ENCODE results near the gene CCNQ.

Gene CCNQ

GRCh38 chrX:153569475-153569874, 29.5 kb downstream of the CCNQ start:
- H3K36me3 ChIP-seq (replicated peaks), result no peaks in the 10 kb centered on the region
- no peak overlapping the region for H3K27ac ChIP-seq
- H3K4me3 ChIP-seq (ENCODE audit: low read depth, low read length), result no peak overlapping the region
- no peak for DNase-seq
- in situ Hi-C loops (cut with HindIII; ENCODE audit: low pct_ligation_motif_present, low sequenced_read_pairs), result no loop called here
- H3K27me3 ChIP-seq (replicated peaks), result no peaks in the 10 kb centered on the region
- TF ChIP-seq CTCF (IDR thresholded peaks at IDR 0.05; ENCODE audit: low read depth, low read length, missing control alignments), result no peak

GRCh38 chrX:153568451-153569011, 30.4 kb downstream of the CCNQ start:
- H3K27me3 ChIP-seq (replicated peaks), result no peaks in the 10 kb centered on the region
- in situ Hi-C loops (cut with HindIII; ENCODE audit: low pct_ligation_motif_present, low sequenced_read_pairs), result no loop called here

GRCh38 chrX:153565996-153566580, 32.9 kb downstream of the CCNQ start:
- H3K27ac ChIP-seq, result no peak overlapping the region
- in situ Hi-C loops (cut with HindIII; ENCODE audit: low pct_ligation_motif_present, low sequenced_read_pairs), result no loop called here
- no peaks in the 10 kb centered on the region for H3K27me3 ChIP-seq (replicated peaks)
- H3K4me3 ChIP-seq (ENCODE audit: low read depth, low read length), result no peak overlapping the region
- TF ChIP-seq CTCF (IDR thresholded peaks at IDR 0.05; ENCODE audit: low read depth, low read length, missing control alignments), result no peak
- DNase-seq, result no peak
- H3K36me3 ChIP-seq (replicated peaks), result no peaks in the 10 kb centered on the region

More at GRCh38 chrX:153568451-153569011, 30.4 kb downstream of the CCNQ start:
- Histone ChIP-seq H3K4me3 (ENCODE audit: low read depth, low read length) (no peak overlapping the region), H3K27ac (no peak overlapping the region), H3K36me3 (replicated peaks) (no peaks in the 10 kb centered on the region)
- no peak for DNase-seq
- TF ChIP-seq CTCF (IDR thresholded peaks at IDR 0.05; ENCODE audit: low read depth, low read length, missing control alignments), result peak; percentile 19

- DNase-seq, result no peak
- no peak for TF ChIP-seq CTCF (IDR thresholded peaks at IDR 0.05; ENCODE audit: low read depth, low read length, missing control alignments)
- no peaks in the 10 kb centered on the region for H3K27me3 ChIP-seq (replicated peaks)
- H3K36me3 ChIP-seq (replicated peaks), result no peaks in the 10 kb centered on the region
- no peak overlapping the region for H3K4me3 ChIP-seq (ENCODE audit: low read depth, low read length)
- H3K27ac ChIP-seq, result no peak overlapping the region
- in situ Hi-C loops (cut with HindIII; ENCODE audit: low pct_ligation_motif_present, low sequenced_read_pairs), result no loop called here
Measured at GRCh38 chrX:153564047-153564606, 34.8 kb downstream of the CCNQ start.

- in situ Hi-C loops (cut with HindIII; ENCODE audit: low pct_ligation_motif_present, low sequenced_read_pairs), result no loop called here
- no peak overlapping the region for H3K27ac ChIP-seq
- no peak for TF ChIP-seq CTCF (IDR thresholded peaks at IDR 0.05; ENCODE audit: low read depth, low read length, missing control alignments)
- no peak overlapping the region for H3K4me3 ChIP-seq (ENCODE audit: low read depth, low read length)
- no peaks in the 10 kb centered on the region for H3K36me3 ChIP-seq (replicated peaks)
- no peaks in the 10 kb centered on the region for H3K27me3 ChIP-seq (replicated peaks)
- no peak for DNase-seq
Measured at GRCh38 chrX:153562546-153562945, 36.4 kb downstream of the CCNQ start.
